Measurements from ENCODE around the gene CDC45. TPM values are rescaled to one million over a fixed set of nuclear protein-coding genes. Genes with fewer than 3 reads are reported as not detected.

The CDC45 gene
- total RNA-seq, 1 donor from 2014 or later, result 50.7 TPM

- Histone ChIP-seq H3K27ac (peak within 1 kb of the TSS; percentile 78), H3K79me2 (ENCODE audit: low read depth) (peaks cover 51% of the 10 kb centered on the region), H3F3A (ENCODE audit: low read depth) (peaks cover 29% of the 10 kb centered on the region), H3K4me2 (peak within 1 kb of the TSS; percentile 95), H3K4me1 (peaks cover 18% of the 10 kb centered on the region), H4K20me1 (ENCODE audit: low read depth) (peaks cover 41% of the 10 kb centered on the region), H3K4me3 (peak within 1 kb of the TSS; percentile 66), H2AFZ (replicated peaks) (peak within 1 kb of the TSS; percentile 81), H3K9ac (peak within 1 kb of the TSS; percentile 74), H3K36me3 (no peaks in the 10 kb centered on the region), H3K27me3 (no peaks in the 10 kb centered on the region), H3K9me3 (ENCODE audit: low read depth) (no peaks in the 10 kb centered on the region)
- Mint-ChIP-seq H3K27ac (peak within 1 kb of the TSS; percentile 66), H3K4me3 (peak within 1 kb of the TSS; percentile 91), H3K4me1 (peaks cover 31% of the 10 kb centered on the region), H3K27me3 (ENCODE audit: insufficient read depth, low read depth) (no peaks in the 10 kb centered on the region), H3K9me3 (no peaks in the 10 kb centered on the region), H3K36me3 (peaks cover 18% of the 10 kb centered on the region)
- TF ChIP-seq EZH2phosphoT487 (IDR thresholded peaks at IDR 0.05), result no peak
- TF ChIP-seq CTCF (IDR thresholded peaks at IDR 0.05), result no peak
- no peak for TF ChIP-seq EZH2 (IDR thresholded peaks at IDR 0.05)
- DNase-seq (ENCODE audit: low spot score), result peak; percentile 88
Observed at GRCh38 chr22:19431649-19432132, 48.0 kb upstream of the CDC45 start, which contains the start of gene HIRA. Gene HIRA, minus strand, starts transcription at chr22:19431733. Its CDS starts 257 bp downstream, at chr22:19431476.

GRCh38 chr22:19432133-19432851, 47.4 kb upstream of the CDC45 start, which contains the start of gene MRPL40:
Gene MRPL40, plus strand, starts transcription at chr22:19432545. Its CDS starts 10 bp downstream, at chr22:19432555.
- peak within 1 kb of the TSS; percentile 66 for H3K4me3 ChIP-seq
- Mint-ChIP-seq H3K27ac (peak within 1 kb of the TSS; percentile 66), H3K4me1 (peaks cover 31% of the 10 kb centered on the region), H3K36me3 (peaks cover 13% of the 10 kb centered on the region), H3K9me3 (no peaks in the 10 kb centered on the region), H3K4me3 (peak within 1 kb of the TSS; percentile 91), H3K27me3 (ENCODE audit: insufficient read depth, low read depth) (peaks cover 2% of the 10 kb centered on the region)
- no peaks in the 10 kb centered on the region for H3K9me3 ChIP-seq (ENCODE audit: low read depth)
- H3K4me2 ChIP-seq, result peak within 1 kb of the TSS; percentile 95
- peak within 1 kb of the TSS; percentile 64 for H3K9ac ChIP-seq
- H3K27ac ChIP-seq, result peak within 1 kb of the TSS; percentile 78
- H3K79me2 ChIP-seq (ENCODE audit: low read depth), result peaks cover 45% of the 10 kb centered on the region
- H3F3A ChIP-seq (ENCODE audit: low read depth), result peaks cover 29% of the 10 kb centered on the region
- H4K20me1 ChIP-seq (ENCODE audit: low read depth), result peaks cover 35% of the 10 kb centered on the region
- H3K4me1 ChIP-seq, result peaks cover 18% of the 10 kb centered on the region
- no peaks in the 10 kb centered on the region for H3K36me3 ChIP-seq
- H2AFZ ChIP-seq (replicated peaks), result peak within 1 kb of the TSS; percentile 81
- H3K27me3 ChIP-seq, result no peaks in the 10 kb centered on the region
- TF ChIP-seq CTCF (IDR thresholded peaks at IDR 0.05) (peak; percentile 0), EZH2phosphoT487 (IDR thresholded peaks at IDR 0.05) (no peak)
- peak; percentile 89 for DNase-seq (ENCODE audit: low spot score)

- Histone ChIP-seq H3K79me2 (ENCODE audit: low read depth) (peaks cover 35% of the 10 kb centered on the region), H3K9me3 (ENCODE audit: low read depth) (no peaks in the 10 kb centered on the region), H3K27me3 (no peaks in the 10 kb centered on the region), H3K4me3 (no peak overlapping the region), H3K4me1 (peaks cover 18% of the 10 kb centered on the region), H3K36me3 (no peaks in the 10 kb centered on the region), H3F3A (ENCODE audit: low read depth) (peaks cover 29% of the 10 kb centered on the region), H3K9ac (no peak overlapping the region), H4K20me1 (ENCODE audit: low read depth) (peaks cover 26% of the 10 kb centered on the region), H3K4me2 (no peak overlapping the region), H3K27ac (no peak overlapping the region), H2AFZ (replicated peaks) (no peak overlapping the region)
- Mint-ChIP-seq H3K4me1 (peaks cover 25% of the 10 kb centered on the region), H3K27me3 (ENCODE audit: insufficient read depth, low read depth) (peaks cover 3% of the 10 kb centered on the region), H3K27ac (no peak overlapping the region), H3K4me3 (no peak overlapping the region), H3K9me3 (no peaks in the 10 kb centered on the region), H3K36me3 (peaks cover 15% of the 10 kb centered on the region)
- DNase-seq (ENCODE audit: low spot score), result no peak
- TF ChIP-seq CTCF (IDR thresholded peaks at IDR 0.05) (no peak), EZH2 (IDR thresholded peaks at IDR 0.05) (no peak), EZH2phosphoT487 (IDR thresholded peaks at IDR 0.05) (no peak)
Observed at GRCh38 chr22:19434401-19434800, 45.3 kb upstream of the CDC45 start.

Data from neural progenitor cell (in vitro differentiated cells).